HepG2 (cell line): ENCODE data around the gene SLC2A4. TPM values are rescaled to one million over a fixed set of nuclear protein-coding genes. Genes with fewer than 3 reads are reported as not detected.

ENCODE experiments used
- HDAC1 ChIP-seq: sonication (generic); formaldehyde crosslinking; IDR thresholded peaks from 2 replicates; pipeline ENCODE4 v1.5.1; 2020; ENCODE audit warnings: mild to moderate bottlenecking, missing genetic modification reagents
- HIVEP1 ChIP-seq: sonication (generic); formaldehyde crosslinking; IDR thresholded peaks from 2 replicates; pipeline ENCODE4 v1.4.0; 2020; ENCODE audit warnings: mild to moderate bottlenecking, missing genetic modification reagents
- NR2F6 ChIP-seq, 2 experiments: IDR thresholded peaks; 2 replicates each; pipeline ENCODE4 v1.6.1; 2016; ENCODE audit warnings: antibody characterized with exemption in 1 of 2, mild to moderate bottlenecking in 1 of 2
- NRL ChIP-seq: sonication (generic); formaldehyde crosslinking; IDR thresholded peaks from 2 replicates; pipeline ENCODE4 v1.5.0; 2020; ENCODE audit warnings: missing genetic modification reagents, mild to moderate bottlenecking, moderate library complexity, borderline replicate concordance
- SNAPC2 ChIP-seq: sonication (generic); formaldehyde crosslinking; IDR thresholded peaks from 2 replicates; pipeline ENCODE4 v1.8.1; 2022; ENCODE audit warnings: mild to moderate bottlenecking, missing genetic modification reagents
- THAP11 ChIP-seq: IDR thresholded peaks from 2 replicates; pipeline ENCODE4 v1.6.1; 2016; ENCODE audit warnings: missing biosample characterization, missing genetic modification reagents
- YEATS2 ChIP-seq: sonication (generic); formaldehyde crosslinking; IDR thresholded peaks from 2 replicates; pipeline ENCODE4 v1.4.0; 2020; ENCODE audit warnings: missing genetic modification reagents, borderline replicate concordance
- ZBTB34 ChIP-seq: sonication (generic); formaldehyde crosslinking; IDR thresholded peaks from 2 replicates; pipeline ENCODE4 v1.8.0; 2022; ENCODE audit warnings: mild to moderate bottlenecking, missing genetic modification reagents
- ZNF773 ChIP-seq: sonication (generic); formaldehyde crosslinking; IDR thresholded peaks from 2 replicates; pipeline ENCODE4 v1.4.0; 2020; ENCODE audit warnings: missing genetic modification reagents, borderline replicate concordance
- ZNF788 ChIP-seq: sonication (generic); formaldehyde crosslinking; IDR thresholded peaks from 2 replicates; pipeline ENCODE4 v1.5.0; 2020; ENCODE audit warnings: mild to moderate bottlenecking, missing genetic modification reagents, borderline replicate concordance
- ZSCAN21 ChIP-seq: sonication (generic); formaldehyde crosslinking; IDR thresholded peaks from 2 replicates; pipeline ENCODE4 v1.8.0; 2022; ENCODE audit warnings: mild to moderate bottlenecking, missing genetic modification reagents, moderate library complexity, borderline replicate concordance
- polyA plus RNA-seq, 8 experiments: library from polyadenylated mRNA; depleted of rRNA in 3 of 8; stranded (reverse) in 7 of 8; unstranded in 1 of 8; fragments of >200 nt; fragmentation: Illumina TruSeq in 4 of 8; extraction: Trizol in 4 of 8; gene quantifications; 2 replicates each; pipeline versions ENCODE4 v1.2.1 to v1.2.3, GENCODE V29; 2011 to 2016; ENCODE audit warnings: low read depth in 4 of 8, missing spikeins in 1 of 8, mixed read lengths in 1 of 8; ENCODE audit not compliant: insufficient read depth in 1 of 8
- total RNA-seq, 5 experiments: library from RNA; depleted of rRNA; stranded (reverse); fragments of >200 nt; fragmentation: Illumina TruSeq; extraction: Trizol; gene quantifications; 2 replicates each; pipeline ENCODE4 v1.2.3, GENCODE V29; 2016; ENCODE audit warnings: low read depth in 1 of 5

Gene SLC2A4
- total and polyA plus RNA-seq, 2 of the 13 experiments (the other 11 are each of a cell fraction or from before 2014, with no cell fraction given), result 4.9 to 5.8 TPM

GRCh38 chr17:7281953-7282751 is 634 bp downstream of the SLC2A4 start (continued):
- TF ChIP-seq HIVEP1 (peak; percentile 7; the same call in 1 of the 2 replicates), SNAPC2 (CRISPR knock-in tag) (0 out of 2 replicates have a peak, but pooled peaks have one; percentile 55), ZSCAN21 (peak; percentile 17; the same call in 1 of the 2 replicates), YEATS2 (0 out of 2 replicates have a peak, but pooled peaks have one; percentile 3), ZBTB34 (CRISPR knock-in tag) (0 out of 2 replicates have a peak, but pooled peaks have one; percentile 48), HDAC1 (CRISPR knock-in tag) (peak; percentile 69), ZNF788 (CRISPR knock-in tag) (peak; percentile 19; the same call in 1 of the 2 replicates), NRL (CRISPR knock-in tag) (no peak), ZNF773 (no peak), NR2F6 (IDR thresholded peaks at IDR 0.05) (peak; percentile 29), NR2F6 (CRISPR knock-in tag; IDR thresholded peaks at IDR 0.05) (no peak), THAP11 (CRISPR knock-in tag) (0 out of 2 replicates have a peak, but pooled peaks have one; percentile 13)
- TF ChIP-seq, all 625 proteins: peak for 76
